Skeletal muscle satellite cell (primary cell): ENCODE data around the gene HS1BP3. TPM values are rescaled to one million over a fixed set of nuclear protein-coding genes. Genes with fewer than 3 reads are reported as not detected.
A peak's percentile ranks its signal among the peaks of the same experiment; 100 is the strongest.

ENCODE experiments used
- H3K27me3 ChIP-seq: 2 replicates; pipeline ENCODE4 v1.7.0; 2013; ENCODE audit warnings: low read length; ENCODE audit not compliant: control insufficient read depth, insufficient read depth
- H3K36me3 ChIP-seq: 2 replicates; pipeline ENCODE4 v1.7.0; 2013; ENCODE audit warnings: mild to moderate bottlenecking, control low read depth, low read length; ENCODE audit not compliant: insufficient read depth
- H3K4me1 ChIP-seq: 2 replicates; pipeline ENCODE4 v1.7.0; 2013; ENCODE audit warnings: low read length; ENCODE audit not compliant: control insufficient read depth, insufficient read depth
- H3K4me2 ChIP-seq: 2 replicates; pipeline ENCODE4 v1.7.0; 2013; ENCODE audit warnings: mild to moderate bottlenecking, low read length
- H3K4me3 ChIP-seq: 2 replicates; pipeline ENCODE4 v1.7.0; 2013; ENCODE audit warnings: low read length
- H3K9ac ChIP-seq: 2 replicates; pipeline ENCODE4 v1.7.0; 2013; ENCODE audit warnings: mild to moderate bottlenecking, low read depth, low read length, moderate library complexity
- H3K9me3 ChIP-seq: replicated peaks from 2 replicates; pipeline ENCODE4 v1.7.0; 2013; ENCODE audit warnings: mild to moderate bottlenecking, control low read depth, low read length
- total RNA-seq: library from RNA; depleted of rRNA; stranded (reverse); fragments of >200 nt; gene quantifications from 2 replicates; pipeline ENCODE4 v1.2.3, GENCODE V29; 2012; rRNA removed

The HS1BP3 gene, protein sequence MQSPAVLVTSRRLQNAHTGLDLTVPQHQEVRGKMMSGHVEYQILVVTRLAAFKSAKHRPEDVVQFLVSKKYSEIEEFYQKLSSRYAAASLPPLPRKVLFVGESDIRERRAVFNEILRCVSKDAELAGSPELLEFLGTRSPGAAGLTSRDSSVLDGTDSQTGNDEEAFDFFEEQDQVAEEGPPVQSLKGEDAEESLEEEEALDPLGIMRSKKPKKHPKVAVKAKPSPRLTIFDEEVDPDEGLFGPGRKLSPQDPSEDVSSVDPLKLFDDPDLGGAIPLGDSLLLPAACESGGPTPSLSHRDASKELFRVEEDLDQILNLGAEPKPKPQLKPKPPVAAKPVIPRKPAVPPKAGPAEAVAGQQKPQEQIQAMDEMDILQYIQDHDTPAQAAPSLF
- total RNA-seq: 18.1 and 34.2 TPM in 2 replicates

DNA sequence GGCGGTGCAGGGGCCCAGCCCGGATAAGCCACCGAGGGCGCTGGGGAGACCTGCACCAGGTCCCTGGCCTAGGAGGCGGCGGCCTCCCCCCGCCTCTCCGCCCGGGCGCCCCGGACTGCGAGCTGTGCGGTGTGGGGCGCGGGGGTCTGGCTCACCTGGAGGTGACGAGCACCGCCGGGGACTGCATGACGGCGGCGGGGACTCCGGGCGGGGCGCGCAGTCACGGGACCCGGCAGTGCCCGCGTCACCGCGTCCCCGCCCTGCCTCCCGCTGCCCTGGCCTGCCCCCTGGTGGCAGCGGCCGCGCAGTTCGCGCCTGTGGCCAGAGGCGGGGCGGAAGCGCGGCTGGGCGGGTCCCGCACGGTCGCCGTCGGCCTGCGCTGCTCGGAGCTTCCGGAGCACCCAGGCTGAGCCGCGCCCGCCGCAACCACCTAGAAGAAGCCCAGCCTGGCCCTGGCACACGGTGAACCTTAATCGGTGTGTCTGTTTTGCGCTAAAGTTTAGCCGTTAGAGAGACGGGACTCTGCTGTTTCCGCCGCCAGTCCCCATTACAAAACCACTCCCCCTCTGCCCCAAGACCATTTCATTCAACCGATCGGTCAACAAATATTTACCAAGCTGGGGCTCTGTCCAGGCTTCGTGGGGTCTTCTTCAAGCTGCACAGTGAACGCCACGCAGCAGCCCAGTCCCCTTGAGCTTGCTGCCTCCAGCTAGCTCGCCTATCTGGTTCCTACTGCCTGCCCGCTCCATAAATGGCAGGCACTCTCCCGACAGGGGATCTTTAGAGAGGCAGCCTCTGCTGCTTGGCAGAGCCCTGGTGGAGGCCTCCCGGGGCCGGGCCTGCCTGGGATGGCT, at the start of gene HS1BP3:
Gene HS1BP3, minus strand, starts transcription at position 222 of the 854 bp plus-strand sequence. Its CDS starts 35 bp downstream, at position 187.
- peak within 1 kb of the TSS; percentile 96 for H3K4me2 ChIP-seq
- H3K36me3 ChIP-seq: peaks cover 10% of the 10 kb centered on the region
- H3K9me3 ChIP-seq: no peaks in the 10 kb centered on the region
- H3K4me3 ChIP-seq: peak within 1 kb of the TSS; percentile 82
- H3K9ac ChIP-seq: peak within 1 kb of the TSS; percentile 95
- H3K27me3 ChIP-seq: peaks cover 11% of the 10 kb centered on the region
- H3K4me1 ChIP-seq: peaks cover 27% of the 10 kb centered on the region

DNA sequence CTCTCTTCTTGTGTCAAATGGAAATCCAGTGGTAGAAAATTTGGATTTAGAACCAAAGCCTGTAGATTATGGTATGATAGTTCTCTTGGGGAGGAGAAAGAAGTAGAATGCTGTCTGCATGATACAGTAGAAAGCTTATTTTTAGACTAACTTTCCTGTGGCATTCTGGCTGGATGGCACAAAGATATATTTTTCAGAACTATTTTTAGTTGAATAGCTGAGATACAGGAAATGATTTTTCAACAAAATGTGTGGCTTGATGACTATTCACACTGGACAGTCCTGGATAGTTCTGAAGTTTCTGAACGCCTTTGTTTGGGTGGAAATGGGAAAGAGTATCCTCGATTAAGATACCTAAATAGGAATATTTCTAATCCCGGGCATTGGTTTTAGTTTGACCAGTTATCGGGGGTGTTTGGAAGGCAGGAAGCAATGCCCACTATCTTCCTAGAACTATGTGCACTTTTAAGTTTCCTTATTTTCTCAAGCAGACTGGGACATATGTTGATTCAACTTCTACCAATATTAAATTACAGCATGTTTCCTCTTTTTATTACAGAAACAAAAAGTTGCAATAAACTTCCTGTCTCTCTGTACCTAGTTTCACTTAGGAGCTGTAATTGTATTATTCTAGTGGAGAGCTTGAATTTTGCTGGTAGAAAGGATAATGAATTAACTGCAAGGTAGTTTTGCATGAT, 48.2 kb upstream of the HS1BP3 start:
- H3K4me3 ChIP-seq: no peak overlapping the region
- peaks cover 3% of the 10 kb centered on the region for H3K36me3 ChIP-seq
- H3K4me1 ChIP-seq: peaks cover 12% of the 10 kb centered on the region
- H3K9ac ChIP-seq: peak overlapping the region; percentile 0
- no peak overlapping the region for H3K4me2 ChIP-seq
- no peaks in the 10 kb centered on the region for H3K9me3 ChIP-seq
- H3K27me3 ChIP-seq: no peaks in the 10 kb centered on the region

DNA sequence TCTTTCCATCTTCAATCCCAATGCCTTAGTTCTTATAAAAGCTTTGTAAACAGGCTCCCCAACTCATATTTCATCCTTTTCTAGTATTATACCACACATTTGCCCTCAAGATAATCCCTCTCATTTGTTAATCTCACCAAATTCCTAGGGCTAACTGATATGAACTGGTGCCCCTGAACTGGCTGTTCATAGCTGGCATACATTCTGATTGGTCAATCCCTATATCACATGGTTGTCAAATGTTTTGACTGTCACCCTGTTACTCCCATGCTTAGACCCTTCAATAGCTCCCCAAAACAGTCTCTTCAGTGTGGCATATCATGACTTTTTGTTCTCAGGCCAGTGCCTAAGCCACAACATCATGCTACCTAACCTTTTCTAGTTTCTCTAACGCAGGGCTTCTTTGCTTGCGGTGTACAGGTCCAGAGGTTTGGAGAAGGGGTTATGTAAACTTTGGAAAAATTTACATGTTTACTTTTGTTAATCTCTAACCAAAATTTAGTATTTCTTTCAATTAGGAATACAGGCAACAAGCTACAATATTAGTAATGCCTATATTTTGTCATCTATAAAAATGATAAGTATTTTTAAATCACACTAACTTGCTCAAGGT, 46.5 kb upstream of the HS1BP3 start:
- H3K9me3 ChIP-seq: no peaks in the 10 kb centered on the region
- no peaks in the 10 kb centered on the region for H3K27me3 ChIP-seq
- H3K9ac ChIP-seq: no peak overlapping the region
- H3K4me2 ChIP-seq: no peak overlapping the region
- H3K4me3 ChIP-seq: no peak overlapping the region
- peaks cover 3% of the 10 kb centered on the region for H3K36me3 ChIP-seq
- H3K4me1 ChIP-seq: peaks cover 12% of the 10 kb centered on the region

DNA sequence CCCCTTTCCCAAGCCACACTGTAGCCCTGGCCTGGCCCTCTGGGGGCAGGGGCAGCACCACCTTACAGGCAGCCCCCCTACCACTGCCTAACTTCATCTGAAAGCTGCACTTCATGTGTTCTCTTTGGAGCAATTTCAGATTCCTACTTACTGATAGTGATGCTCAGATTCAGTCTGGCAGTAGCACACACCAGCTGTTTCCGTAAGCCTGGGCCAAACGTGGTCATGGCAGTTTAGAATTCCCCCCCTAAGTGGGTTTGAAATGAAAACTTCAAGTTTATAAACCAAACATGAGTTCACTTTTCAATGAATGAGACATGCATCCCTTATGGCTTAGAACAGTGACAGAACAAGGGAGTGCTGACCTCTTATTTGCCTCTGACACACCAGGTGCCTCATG, 45.5 kb upstream of the HS1BP3 start:
- Histone ChIP-seq H3K4me2 (no peak overlapping the region), H3K4me3 (no peak overlapping the region), H3K9ac (no peak overlapping the region), H3K36me3 (peaks cover 3% of the 10 kb centered on the region), H3K27me3 (no peaks in the 10 kb centered on the region), H3K9me3 (no peaks in the 10 kb centered on the region), H3K4me1 (peaks cover 12% of the 10 kb centered on the region)

DNA sequence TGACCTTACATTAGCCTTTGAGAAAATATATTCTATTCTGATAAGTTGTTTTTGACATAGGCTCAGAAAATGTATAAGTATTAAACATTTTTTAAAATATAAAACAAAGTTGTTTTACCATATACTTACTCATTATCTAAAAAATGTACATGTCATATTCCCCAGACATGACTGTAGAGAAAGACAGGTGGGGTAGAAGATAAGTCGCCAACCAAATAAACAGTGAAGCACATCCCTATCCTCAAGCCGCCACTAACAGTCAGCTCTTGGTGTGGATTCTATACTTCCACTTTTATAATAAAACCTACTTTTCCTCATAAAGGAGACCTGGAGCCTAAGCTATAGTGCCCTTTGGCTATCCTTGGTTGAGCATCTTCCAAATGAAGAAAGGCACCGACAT, 42.4 kb upstream of the HS1BP3 start:
- no peak overlapping the region for H3K4me3 ChIP-seq
- no peak overlapping the region for H3K9ac ChIP-seq
- peaks cover 3% of the 10 kb centered on the region for H3K36me3 ChIP-seq
- H3K4me1 ChIP-seq: no peaks in the 10 kb centered on the region
- no peaks in the 10 kb centered on the region for H3K9me3 ChIP-seq
- H3K27me3 ChIP-seq: no peaks in the 10 kb centered on the region
- H3K4me2 ChIP-seq: no peak overlapping the region

DNA sequence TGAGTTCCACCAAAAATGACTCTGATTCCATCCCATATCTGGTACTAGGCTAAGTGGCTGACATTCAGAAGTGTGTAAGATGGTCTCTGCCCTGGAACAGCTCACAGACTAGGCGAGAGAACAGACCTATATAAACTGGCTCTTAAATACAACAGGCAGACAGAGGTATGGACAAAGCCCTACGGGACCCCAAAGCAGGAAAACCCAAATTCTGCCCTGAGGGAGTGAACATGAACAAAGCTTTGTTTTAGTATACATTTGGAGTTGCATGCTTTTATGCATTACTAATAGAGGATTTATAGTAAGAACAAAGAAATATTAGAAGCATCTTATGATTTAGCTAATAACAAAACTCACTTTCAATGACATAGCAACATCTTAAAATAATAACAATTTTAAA, 41.2 kb upstream of the HS1BP3 start:
- H3K9ac ChIP-seq: no peak overlapping the region
- H3K4me3 ChIP-seq: no peak overlapping the region
- H3K4me2 ChIP-seq: no peak overlapping the region
- no peaks in the 10 kb centered on the region for H3K4me1 ChIP-seq
- H3K9me3 ChIP-seq: no peaks in the 10 kb centered on the region
- no peaks in the 10 kb centered on the region for H3K36me3 ChIP-seq
- H3K27me3 ChIP-seq: no peaks in the 10 kb centered on the region

DNA sequence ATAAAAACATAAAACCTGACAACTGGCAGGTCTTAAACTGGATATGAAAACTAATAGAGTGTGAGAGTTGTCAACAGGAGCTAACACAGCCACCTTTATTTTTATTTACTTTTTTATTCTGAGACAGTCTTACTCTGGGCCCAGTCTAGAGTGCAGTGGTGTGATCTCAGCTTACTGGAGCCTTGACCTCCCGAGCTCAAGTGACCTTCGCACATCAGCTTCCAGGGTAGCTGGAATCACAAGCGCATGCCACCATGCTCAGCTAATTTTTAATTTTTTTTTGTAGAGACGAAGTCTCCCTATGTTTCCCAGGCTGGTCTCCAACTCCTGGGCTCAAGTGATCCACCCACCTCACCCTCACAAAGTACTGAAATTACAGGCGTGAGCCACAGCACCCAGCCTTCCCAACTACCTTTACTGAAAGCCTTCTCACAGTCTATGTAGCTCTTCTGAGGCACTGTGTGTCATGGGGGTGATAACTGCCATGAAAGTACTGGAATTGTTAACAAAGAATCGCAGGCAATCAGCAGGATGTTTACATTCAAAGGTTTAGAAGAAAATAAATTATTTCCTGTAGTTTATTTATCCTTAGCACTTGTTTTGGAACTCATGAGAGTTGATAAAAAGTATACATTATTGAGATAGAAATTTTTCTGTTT, 40.3 kb upstream of the HS1BP3 start:
- no peaks in the 10 kb centered on the region for H3K36me3 ChIP-seq
- no peaks in the 10 kb centered on the region for H3K4me1 ChIP-seq
- no peaks in the 10 kb centered on the region for H3K27me3 ChIP-seq
- H3K9ac ChIP-seq: no peak overlapping the region
- no peaks in the 10 kb centered on the region for H3K9me3 ChIP-seq
- no peak overlapping the region for H3K4me3 ChIP-seq
- no peak overlapping the region for H3K4me2 ChIP-seq

DNA sequence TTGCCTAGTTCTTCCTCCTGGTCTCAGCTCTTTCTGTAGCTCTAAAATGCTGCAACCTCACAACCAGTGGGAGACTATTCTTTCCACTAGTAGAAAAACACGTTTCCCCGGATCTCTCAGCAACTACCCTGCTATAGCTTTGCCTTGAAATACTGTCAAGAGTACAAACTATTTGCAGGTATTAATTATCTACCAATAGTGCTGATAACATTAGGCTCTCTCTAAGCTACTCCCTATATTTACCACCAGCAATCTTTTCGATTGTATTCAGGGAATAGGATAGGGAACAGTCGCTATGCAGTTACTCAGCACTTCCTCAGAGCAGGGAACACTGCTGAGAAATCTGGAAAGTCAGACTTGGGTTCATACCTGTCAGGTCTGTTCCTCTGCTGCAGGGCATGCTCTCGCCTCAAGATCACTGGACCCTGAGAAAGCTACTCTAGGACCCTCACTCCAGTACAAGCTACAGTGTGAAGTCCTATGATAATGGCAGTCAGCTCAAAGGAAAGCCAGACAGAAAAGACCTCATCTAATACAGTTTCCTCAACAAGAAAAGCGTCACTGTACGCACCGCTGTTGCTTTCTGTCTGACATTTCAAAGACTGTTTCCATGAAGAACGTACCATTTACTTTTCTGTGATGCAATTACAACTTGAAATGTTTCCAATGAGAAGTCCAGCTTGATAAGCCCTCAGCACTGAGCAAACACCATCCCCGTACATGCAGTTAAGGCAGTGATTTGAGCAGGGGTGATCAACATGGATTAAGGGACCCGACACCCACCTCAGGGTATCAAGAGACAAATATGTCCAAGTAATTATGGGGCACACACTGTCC, 38.7 kb upstream of the HS1BP3 start:
- Histone ChIP-seq H3K27me3 (no peaks in the 10 kb centered on the region), H3K4me1 (no peaks in the 10 kb centered on the region), H3K4me3 (no peak overlapping the region), H3K36me3 (no peaks in the 10 kb centered on the region), H3K4me2 (no peak overlapping the region), H3K9me3 (no peaks in the 10 kb centered on the region), H3K9ac (no peak overlapping the region)

DNA sequence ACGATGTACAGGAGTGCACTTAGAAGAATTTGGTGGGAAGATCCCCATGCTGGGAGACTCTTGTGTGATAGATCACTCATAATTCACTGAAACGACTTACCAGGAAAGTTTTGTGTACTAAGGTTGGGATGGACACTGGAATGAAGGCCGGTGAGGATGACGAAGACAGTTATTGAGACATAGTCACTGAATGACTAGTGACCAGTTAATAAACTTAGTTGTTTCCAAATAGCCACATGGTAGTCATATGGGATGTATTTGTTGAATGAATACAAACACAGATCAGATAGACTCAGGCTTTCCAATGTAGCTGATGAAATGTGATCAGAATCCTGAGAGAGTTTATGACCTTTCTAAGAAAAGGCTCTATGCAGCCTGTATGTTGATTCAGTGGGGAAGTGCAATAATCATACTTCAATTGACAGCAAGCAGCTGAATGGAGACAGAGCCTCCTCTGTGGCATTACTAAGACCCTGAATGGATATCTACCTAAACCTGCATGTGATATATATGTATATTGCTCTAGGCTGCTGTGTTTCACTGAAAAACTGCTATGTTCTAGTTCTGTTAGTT, 36.4 kb upstream of the HS1BP3 start:
- H3K4me3 ChIP-seq: no peak overlapping the region
- no peak overlapping the region for H3K4me2 ChIP-seq
- H3K9me3 ChIP-seq: no peaks in the 10 kb centered on the region
- H3K9ac ChIP-seq: no peak overlapping the region
- no peaks in the 10 kb centered on the region for H3K4me1 ChIP-seq
- no peaks in the 10 kb centered on the region for H3K36me3 ChIP-seq
- H3K27me3 ChIP-seq: no peaks in the 10 kb centered on the region

DNA sequence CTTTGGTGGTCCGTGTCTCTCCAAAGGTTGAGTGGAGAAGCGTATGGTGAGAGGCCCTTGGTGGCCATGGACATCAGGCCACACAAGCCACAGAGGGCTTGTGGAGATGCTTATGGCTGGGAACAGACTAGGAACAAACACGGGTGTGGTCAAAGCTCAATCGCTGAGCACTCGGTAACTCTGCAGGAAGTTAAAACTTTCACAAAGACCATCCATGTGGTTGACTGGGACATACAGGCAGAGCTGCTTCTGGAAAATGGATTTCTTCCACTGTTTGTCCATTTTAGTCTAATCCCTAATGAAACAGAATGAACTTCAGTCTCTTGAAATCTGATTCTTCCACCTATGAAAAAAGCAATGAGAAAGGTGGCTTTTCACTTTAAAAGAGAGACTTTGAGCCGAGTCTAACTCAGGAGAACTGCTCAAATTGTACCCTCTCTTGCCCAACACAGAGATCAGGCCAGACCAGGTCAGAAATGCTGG, 33.7 kb upstream of the HS1BP3 start:
- no peaks in the 10 kb centered on the region for H3K27me3 ChIP-seq
- H3K4me2 ChIP-seq: no peak overlapping the region
- no peaks in the 10 kb centered on the region for H3K36me3 ChIP-seq
- no peaks in the 10 kb centered on the region for H3K4me1 ChIP-seq
- no peak overlapping the region for H3K4me3 ChIP-seq
- H3K9me3 ChIP-seq: no peaks in the 10 kb centered on the region
- H3K9ac ChIP-seq: no peak overlapping the region
